HepG2 (cell line): ENCODE results near the gene STX4. TPM values are rescaled to one million over a fixed set of nuclear protein-coding genes. Genes with fewer than 3 reads are reported as not detected.

Source experiments
- ARNT ChIP-seq: fragments of 450-650 bp; IDR thresholded peaks from 2 replicates; pipeline ENCODE4 v1.6.1; 2017
- ELF4 ChIP-seq: sonication (generic); formaldehyde crosslinking; IDR thresholded peaks from 2 replicates; pipeline ENCODE4 v1.5.0; 2020; ENCODE audit warnings: missing genetic modification reagents, mild to moderate bottlenecking, moderate library complexity, borderline replicate concordance
- GATA4 ChIP-seq: sonication (generic); IDR thresholded peaks from 2 replicates; pipeline ENCODE4 v1.6.1; 2016; ENCODE audit warnings: antibody characterized with exemption, low read depth, borderline replicate concordance
- HOXA5 ChIP-seq: sonication (generic); formaldehyde crosslinking; IDR thresholded peaks from 2 replicates; pipeline ENCODE4 v1.4.0; 2020; ENCODE audit warnings: missing genetic modification reagents
- JUNB ChIP-seq: sonication (generic); formaldehyde crosslinking; IDR thresholded peaks from 2 replicates; pipeline ENCODE4 v1.8.0; 2022; ENCODE audit warnings: missing genetic modification reagents, mild to moderate bottlenecking, borderline replicate concordance
- KLF11 ChIP-seq: IDR thresholded peaks from 2 replicates; pipeline ENCODE4 v1.6.1; 2016; ENCODE audit warnings: missing compliant biosample characterization
- PHF5A ChIP-seq: IDR thresholded peaks from one replicate; pipeline ENCODE4 v1.6.1; 2018; ENCODE audit warnings: low read depth, missing genetic modification reagents; ENCODE audit not compliant: unreplicated experiment
- RFX3 ChIP-seq: IDR thresholded peaks from 2 replicates; pipeline ENCODE4 v1.6.1; 2016; ENCODE audit warnings: missing biosample characterization, missing genetic modification reagents
- ZBTB46 ChIP-seq: sonication (generic); formaldehyde crosslinking; IDR thresholded peaks from 2 replicates; pipeline ENCODE4 v1.4.0; 2020; ENCODE audit warnings: mild to moderate bottlenecking, missing genetic modification reagents, borderline replicate concordance
- ZBTB8A ChIP-seq: sonication (generic); formaldehyde crosslinking; IDR thresholded peaks from 2 replicates; pipeline ENCODE4 v1.4.0; 2020; ENCODE audit warnings: mild to moderate bottlenecking, low read depth, missing genetic modification reagents, borderline replicate concordance
- ZNF546 ChIP-seq: sonication (generic); formaldehyde crosslinking; conservative IDR thresholded peaks from 2 replicates; pipeline ENCODE4 v1.8.1; 2023; ENCODE audit warnings: mild to moderate bottlenecking, missing genetic modification reagents
- ZNF775 ChIP-seq: sonication (generic); formaldehyde crosslinking; IDR thresholded peaks from 2 replicates; pipeline ENCODE4 v1.4.0; 2020; ENCODE audit warnings: missing genetic modification reagents, mild to moderate bottlenecking, moderate library complexity, borderline replicate concordance
- ZNF841 ChIP-seq: sonication (generic); formaldehyde crosslinking; IDR thresholded peaks from 2 replicates; pipeline ENCODE4 v1.8.1; 2023; ENCODE audit warnings: missing genetic modification reagents, borderline replicate concordance
- polyA plus RNA-seq, 8 experiments: library from polyadenylated mRNA; depleted of rRNA in 3 of 8; stranded (reverse) in 7 of 8; unstranded in 1 of 8; fragments of >200 nt; fragmentation: Illumina TruSeq in 4 of 8; extraction: Trizol in 4 of 8; gene quantifications; 2 replicates each; pipeline versions ENCODE4 v1.2.1 to v1.2.3, GENCODE V29; 2011 to 2016; ENCODE audit warnings: low read depth in 4 of 8, missing spikeins in 1 of 8, mixed read lengths in 1 of 8; ENCODE audit not compliant: insufficient read depth in 1 of 8
- total RNA-seq, 5 experiments: library from RNA; depleted of rRNA; stranded (reverse); fragments of >200 nt; fragmentation: Illumina TruSeq; extraction: Trizol; gene quantifications; 2 replicates each; pipeline ENCODE4 v1.2.3, GENCODE V29; 2016; ENCODE audit warnings: low read depth in 1 of 5
- TF ChIP-seq, protein P1 (sequence below): sonication (generic); formaldehyde crosslinking; IDR thresholded peaks from 2 replicates; pipeline ENCODE4 v1.4.0; 2020; ENCODE audit warnings: mild to moderate bottlenecking, missing genetic modification reagents
- TF ChIP-seq, protein P2 (sequence below): sonication (generic); formaldehyde crosslinking; IDR thresholded peaks from 2 replicates; pipeline ENCODE4 v1.8.1; 2023; ENCODE audit warnings: mild to moderate bottlenecking, missing genetic modification reagents

STX4 gene
- total and polyA plus RNA-seq, 2 of the 13 experiments (the other 11 are each of a cell fraction or from before 2014, with no cell fraction given), result 29.2 to 34.6 TPM

GRCh38 chr16:31032736-31033708 is at the start of gene STX4 (continued):
- TF ChIP-seq, protein P1, sequence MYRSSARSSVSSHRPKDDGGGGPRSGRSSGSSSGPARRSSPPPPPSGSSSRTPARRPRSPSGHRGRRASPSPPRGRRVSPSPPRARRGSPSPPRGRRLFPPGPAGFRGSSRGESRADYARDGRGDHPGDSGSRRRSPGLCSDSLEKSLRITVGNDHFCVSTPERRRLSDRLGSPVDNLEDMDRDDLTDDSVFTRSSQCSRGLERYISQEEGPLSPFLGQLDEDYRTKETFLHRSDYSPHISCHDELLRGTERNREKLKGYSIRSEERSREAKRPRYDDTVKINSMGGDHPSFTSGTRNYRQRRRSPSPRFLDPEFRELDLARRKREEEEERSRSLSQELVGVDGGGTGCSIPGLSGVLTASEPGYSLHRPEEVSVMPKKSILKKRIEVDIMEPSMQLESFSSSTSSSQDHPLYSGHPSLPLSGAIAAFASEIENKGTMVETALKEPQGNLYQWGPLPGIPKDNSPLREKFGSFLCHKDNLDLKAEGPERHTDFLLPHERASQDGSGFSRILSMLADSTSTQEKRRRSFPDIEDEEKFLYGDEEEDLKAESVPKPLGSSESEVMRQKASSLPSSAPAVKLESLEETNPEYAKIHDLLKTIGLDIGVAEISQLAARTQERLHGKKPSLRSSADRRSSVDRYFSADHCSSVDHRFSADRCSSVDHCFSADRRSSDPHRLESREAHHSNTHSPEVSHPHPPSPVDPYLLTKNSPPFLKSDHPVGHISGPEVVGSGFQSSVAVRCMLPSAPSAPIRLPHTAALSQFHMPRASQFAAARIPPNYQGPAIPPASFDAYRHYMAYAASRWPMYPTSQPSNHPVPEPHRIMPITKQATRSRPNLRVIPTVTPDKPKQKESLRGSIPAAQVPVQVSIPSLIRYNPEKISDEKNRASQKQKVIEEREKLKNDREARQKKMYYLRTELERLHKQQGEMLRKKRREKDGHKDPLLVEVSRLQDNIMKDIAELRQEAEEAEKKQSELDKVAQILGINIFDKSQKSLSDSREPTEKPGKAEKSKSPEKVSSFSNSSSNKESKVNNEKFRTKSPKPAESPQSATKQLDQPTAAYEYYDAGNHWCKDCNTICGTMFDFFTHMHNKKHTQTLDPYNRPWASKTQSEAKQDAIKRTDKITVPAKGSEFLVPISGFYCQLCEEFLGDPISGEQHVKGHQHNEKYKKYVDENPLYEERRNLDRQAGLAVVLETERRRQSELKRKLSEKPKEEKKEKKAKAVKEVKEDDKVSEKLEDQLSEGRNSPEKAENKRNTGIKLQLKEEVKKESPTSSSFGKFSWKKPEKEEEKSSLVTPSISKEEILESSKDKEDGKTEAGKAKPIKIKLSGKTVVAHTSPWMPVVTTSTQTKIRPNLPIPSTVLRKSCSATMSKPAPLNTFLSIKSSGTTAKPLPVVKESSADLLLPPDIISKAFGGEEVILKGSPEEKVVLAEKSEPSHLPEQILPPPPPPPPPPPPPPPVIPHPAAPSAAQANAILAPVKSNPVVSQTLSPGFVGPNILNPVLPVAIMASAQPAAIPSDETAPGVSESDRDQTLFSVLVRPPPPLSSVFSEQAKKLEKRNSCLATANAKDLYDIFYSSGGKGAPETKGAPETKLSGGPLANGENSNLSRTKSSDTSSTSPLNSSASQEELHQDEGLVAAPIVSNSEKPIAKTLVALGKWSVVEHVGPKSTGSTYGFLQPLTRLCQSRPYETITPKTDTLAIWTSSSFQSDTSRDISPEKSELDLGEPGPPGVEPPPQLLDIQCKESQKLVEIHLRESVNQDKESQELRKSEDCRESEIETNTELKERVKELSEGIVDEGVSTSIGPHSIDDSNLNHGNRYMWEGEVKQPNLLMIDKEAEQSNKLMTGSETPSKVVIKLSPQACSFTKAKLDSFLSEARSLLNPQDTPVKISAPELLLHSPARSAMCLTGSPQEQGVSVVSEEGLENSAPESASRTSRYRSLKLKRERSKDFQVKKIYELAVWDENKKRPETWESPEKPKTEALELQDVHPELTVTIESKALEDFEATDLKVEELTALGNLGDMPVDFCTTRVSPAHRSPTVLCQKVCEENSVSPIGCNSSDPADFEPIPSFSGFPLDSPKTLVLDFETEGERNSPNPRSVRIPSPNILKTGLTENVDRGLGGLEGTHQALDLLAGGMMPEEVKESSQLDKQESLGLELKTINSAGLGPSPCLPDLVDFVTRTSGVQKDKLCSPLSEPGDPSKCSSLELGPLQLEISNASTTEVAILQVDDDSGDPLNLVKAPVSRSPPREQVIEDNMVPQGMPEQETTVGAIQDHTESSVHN, result no peak; the same call in 1 of the 2 replicates
- TF ChIP-seq ZBTB46 (peak; percentile 67; the same call in 1 of the 2 replicates), HOXA5 (CRISPR knock-in tag) (peak; percentile 49; the same call in 1 of the 2 replicates), ELF4 (CRISPR knock-in tag) (no peak; the same call in 1 of the 2 replicates), RFX3 (CRISPR knock-in tag) (no peak), ZBTB8A (CRISPR knock-in tag) (no peak), ZNF546 (CRISPR knock-in tag) (peak; percentile 28; the same call in 1 of the 2 replicates), JUNB (no peak), ARNT (no peak), ZNF775 (no peak), ZNF841 (no peak), KLF11 (CRISPR knock-in tag) (0 out of 2 replicates have a peak, but pooled peaks have one; percentile 37), PHF5A (CRISPR knock-in tag) (peak; percentile 70), GATA4 (no peak)
- TF ChIP-seq, protein P2, sequence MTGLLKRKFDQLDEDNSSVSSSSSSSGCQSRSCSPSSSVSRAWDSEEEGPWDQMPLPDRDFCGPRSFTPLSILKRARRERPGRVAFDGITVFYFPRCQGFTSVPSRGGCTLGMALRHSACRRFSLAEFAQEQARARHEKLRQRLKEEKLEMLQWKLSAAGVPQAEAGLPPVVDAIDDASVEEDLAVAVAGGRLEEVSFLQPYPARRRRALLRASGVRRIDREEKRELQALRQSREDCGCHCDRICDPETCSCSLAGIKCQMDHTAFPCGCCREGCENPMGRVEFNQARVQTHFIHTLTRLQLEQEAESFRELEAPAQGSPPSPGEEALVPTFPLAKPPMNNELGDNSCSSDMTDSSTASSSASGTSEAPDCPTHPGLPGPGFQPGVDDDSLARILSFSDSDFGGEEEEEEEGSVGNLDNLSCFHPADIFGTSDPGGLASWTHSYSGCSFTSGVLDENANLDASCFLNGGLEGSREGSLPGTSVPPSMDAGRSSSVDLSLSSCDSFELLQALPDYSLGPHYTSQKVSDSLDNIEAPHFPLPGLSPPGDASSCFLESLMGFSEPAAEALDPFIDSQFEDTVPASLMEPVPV (CRISPR knock-in tag), result peak; percentile 98; the same call in 1 of the 2 replicates
